HUES64 (cell line): ENCODE results near the gene RFTN1.

ENCODE experiments used
- H3K27ac ChIP-seq: 2 replicates; pipeline ENCODE4 v1.7.0; 2013; ENCODE audit warnings: low read depth, low read length, inconsistent platforms
- H3K27me3 ChIP-seq: 2 replicates; pipeline ENCODE4 v1.6.1; 2013; ENCODE audit warnings: mild to moderate bottlenecking, low read length; ENCODE audit not compliant: insufficient read depth
- H3K36me3 ChIP-seq: 2 replicates; pipeline ENCODE4 v1.6.1; 2013; ENCODE audit warnings: mild to moderate bottlenecking, low read length; ENCODE audit not compliant: insufficient read depth
- H3K4me1 ChIP-seq: 2 replicates; pipeline ENCODE4 v1.6.1; 2013; ENCODE audit warnings: mild to moderate bottlenecking, low read length, moderate library complexity; ENCODE audit not compliant: insufficient read depth
- H3K4me3 ChIP-seq: 2 replicates; pipeline ENCODE4 v1.5.1; 2013; ENCODE audit warnings: mild to moderate bottlenecking, low read length, moderate library complexity
- H3K9ac ChIP-seq: 2 replicates; pipeline ENCODE4 v1.6.1; 2013; ENCODE audit warnings: mild to moderate bottlenecking, low read depth, low read length
- H3K9me3 ChIP-seq: 2 replicates; pipeline ENCODE4 v1.6.1; 2013; ENCODE audit warnings: low read depth, low read length; ENCODE audit not compliant: insufficient read depth
- WGBS: fragments of 150-250, 120-280 bp; methylation state at CpG from one replicate; pipeline ENCODE4 v1.1.7; 2013; ENCODE audit warnings: missing lambda C conversion rate; 5-methylcytosine and 5-hydroxymethylcytosine counted together

Gene RFTN1

DNA sequence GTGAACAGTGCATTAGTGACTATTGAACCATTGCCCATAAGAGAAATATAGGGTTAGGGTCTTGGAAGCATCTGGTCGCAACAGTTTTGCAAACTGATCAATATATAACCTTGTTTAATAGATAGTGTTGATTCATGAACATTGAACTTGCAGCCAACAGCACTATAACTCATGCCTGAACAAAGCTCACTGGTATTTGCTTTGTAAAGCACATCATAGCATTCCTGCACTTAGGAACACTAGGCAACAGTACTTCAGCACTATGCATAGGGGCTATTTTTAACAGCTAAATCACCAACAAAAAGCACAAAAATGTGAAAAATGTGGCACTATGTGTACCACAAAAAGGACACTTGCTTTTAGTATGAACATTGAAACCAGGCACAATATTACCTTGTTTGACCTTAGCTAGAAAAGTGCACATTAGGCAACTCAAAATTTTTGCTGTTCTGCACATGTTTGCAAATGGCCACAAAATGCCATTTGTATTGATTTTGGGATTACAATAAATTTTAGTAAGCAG lies 180.5 kb downstream of the RFTN1 start:
- Histone ChIP-seq H3K9ac (no peak overlapping the region), H3K36me3 (peaks cover 19% of the 10 kb centered on the region; the same call in 1 of the 2 replicates), H3K4me3 (no peak overlapping the region), H3K27me3 (no peaks in the 10 kb centered on the region), H3K27ac (no peak overlapping the region), H3K4me1 (peaks cover 14% of the 10 kb centered on the region; the same call in 1 of the 2 replicates), H3K9me3 (peaks cover 8% of the 10 kb centered on the region)
- WGBS = 100% methylated on average over 1 of the region's 1 CpG

DNA sequence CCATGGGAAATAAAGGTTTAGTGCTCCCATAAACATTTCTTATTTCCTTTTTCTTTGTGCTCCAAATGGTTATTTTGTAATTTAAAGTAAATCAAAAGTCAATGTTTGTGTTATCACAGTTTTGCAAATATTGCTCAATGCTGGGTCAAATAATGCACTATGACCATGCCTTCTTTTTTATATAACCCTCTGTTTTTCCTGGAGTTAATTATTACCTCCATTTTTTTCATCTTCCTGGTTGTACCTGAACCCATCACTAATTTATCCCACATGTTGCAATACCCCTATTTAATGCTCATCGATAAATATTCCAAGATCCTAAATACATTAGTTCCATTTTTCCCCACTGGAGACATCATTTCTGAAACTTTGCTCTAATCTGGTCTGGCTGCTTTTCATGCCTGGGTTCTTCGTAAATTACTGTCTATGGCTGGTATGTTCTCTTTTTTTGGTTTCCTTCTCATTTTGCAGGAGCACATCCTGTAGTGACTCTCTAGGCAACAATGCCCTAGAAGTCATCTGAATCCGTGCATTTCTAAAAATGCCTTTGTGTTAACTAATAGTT lies 182.1 kb downstream of the RFTN1 start:
- Histone ChIP-seq H3K4me1 (peaks cover 14% of the 10 kb centered on the region; the same call in 1 of the 2 replicates), H3K36me3 (peaks cover 15% of the 10 kb centered on the region; the same call in 1 of the 2 replicates), H3K9ac (no peak overlapping the region), H3K9me3 (peaks cover 8% of the 10 kb centered on the region), H3K27me3 (no peaks in the 10 kb centered on the region), H3K4me3 (no peak overlapping the region), H3K27ac (no peak overlapping the region)
- WGBS = 96% methylated on average over 3 of the region's 3 CpGs

DNA sequence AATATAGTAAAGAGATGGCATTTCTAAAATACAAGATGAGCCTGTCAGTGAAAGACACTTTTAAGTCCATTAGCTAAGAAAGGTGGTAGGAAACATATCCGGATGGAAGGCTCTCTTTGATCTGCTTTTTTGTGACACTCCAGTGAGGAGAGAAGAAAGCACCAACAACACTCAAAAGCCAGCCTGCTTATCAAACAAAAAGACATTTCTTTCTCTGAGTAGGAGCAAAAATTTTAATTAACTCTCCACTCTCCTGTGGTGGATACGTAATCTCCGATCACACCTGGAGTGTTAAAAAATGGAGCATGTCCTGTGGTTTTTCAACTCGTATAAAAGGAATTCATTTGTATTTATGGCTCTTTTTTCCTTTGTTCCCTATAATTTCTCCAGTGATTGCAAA lies 183.1 kb downstream of the RFTN1 start:
- Histone ChIP-seq H3K9me3 (peaks cover 8% of the 10 kb centered on the region), H3K4me3 (no peak overlapping the region), H3K27me3 (no peaks in the 10 kb centered on the region), H3K9ac (no peak overlapping the region), H3K4me1 (peaks cover 14% of the 10 kb centered on the region; the same call in 1 of the 2 replicates), H3K36me3 (peaks cover 17% of the 10 kb centered on the region; the same call in 1 of the 2 replicates), H3K27ac (no peak overlapping the region)
- WGBS = 89% methylated on average over 4 of the region's 4 CpGs

DNA sequence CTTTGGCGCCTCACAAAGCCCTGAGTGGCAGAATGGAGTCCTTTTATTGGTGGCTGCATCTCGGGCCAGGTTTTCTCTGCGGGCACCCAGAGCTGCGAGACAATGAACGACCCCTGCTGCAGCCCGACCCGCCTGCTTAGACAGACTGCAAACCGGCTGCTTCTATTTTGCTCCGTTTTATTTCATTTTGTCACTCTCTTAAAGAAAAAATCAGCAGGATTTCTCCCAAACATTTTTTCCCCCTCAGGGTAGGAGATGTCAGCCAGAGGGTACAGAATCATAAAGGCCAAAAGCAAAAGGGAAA lies 183.7 kb downstream of the RFTN1 start:
- H3K9ac ChIP-seq = no peak overlapping the region
- H3K9me3 ChIP-seq = peaks cover 8% of the 10 kb centered on the region
- peaks cover 14% of the 10 kb centered on the region; the same call in 1 of the 2 replicates for H3K4me1 ChIP-seq
- no peak overlapping the region for H3K27ac ChIP-seq
- WGBS = 82% methylated on average over 9 of the region's 9 CpGs
- H3K4me3 ChIP-seq = no peak overlapping the region
- peaks cover 21% of the 10 kb centered on the region; the same call in 1 of the 2 replicates for H3K36me3 ChIP-seq
- H3K27me3 ChIP-seq = no peaks in the 10 kb centered on the region

DNA sequence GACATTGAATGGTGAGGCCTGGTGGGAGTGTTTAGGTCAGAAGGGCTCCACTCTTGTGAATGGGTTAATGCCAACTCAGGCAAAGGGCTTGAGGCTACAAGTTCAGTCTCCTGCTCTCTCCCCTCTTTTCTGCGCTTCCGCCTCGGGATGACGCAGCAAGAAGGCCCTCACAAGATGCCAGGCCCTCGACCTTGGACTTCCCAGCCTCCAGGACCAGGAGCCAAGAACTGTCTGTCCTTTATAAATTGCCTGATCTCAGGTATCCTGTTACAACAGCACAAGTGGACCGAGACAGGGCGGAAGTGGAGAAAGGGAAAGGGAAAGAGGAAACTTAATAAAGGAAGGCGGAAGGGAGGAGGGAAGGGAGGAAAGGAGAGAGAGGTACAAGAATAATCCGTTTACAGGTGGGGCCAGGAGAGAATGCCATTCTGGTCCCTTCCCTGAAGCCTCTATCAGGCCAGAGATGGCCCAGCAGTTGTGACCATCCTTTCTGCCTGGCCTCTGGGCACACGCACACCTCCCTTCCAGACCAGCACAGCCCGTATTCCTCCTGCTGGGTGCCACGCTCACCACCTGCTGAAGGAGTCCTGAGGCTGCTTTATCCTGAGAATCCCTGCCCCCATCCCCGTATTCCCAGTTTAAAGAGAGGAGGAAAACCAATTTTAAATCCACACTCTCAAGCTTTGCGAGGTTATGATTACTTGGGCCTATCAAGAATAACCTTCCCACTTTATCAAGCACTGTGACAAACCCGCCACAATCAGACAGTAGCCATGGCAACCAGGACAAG lies 184.3 kb downstream of the RFTN1 start:
- H3K9me3 ChIP-seq = peaks cover 8% of the 10 kb centered on the region
- H3K27ac ChIP-seq = no peak overlapping the region
- no peak overlapping the region for H3K4me3 ChIP-seq
- H3K9ac ChIP-seq = no peak overlapping the region
- peaks cover 14% of the 10 kb centered on the region; the same call in 1 of the 2 replicates for H3K4me1 ChIP-seq
- 84% methylated on average over 15 of the region's 15 CpGs for WGBS
- H3K27me3 ChIP-seq = no peaks in the 10 kb centered on the region
- peaks cover 21% of the 10 kb centered on the region; the same call in 1 of the 2 replicates for H3K36me3 ChIP-seq

DNA sequence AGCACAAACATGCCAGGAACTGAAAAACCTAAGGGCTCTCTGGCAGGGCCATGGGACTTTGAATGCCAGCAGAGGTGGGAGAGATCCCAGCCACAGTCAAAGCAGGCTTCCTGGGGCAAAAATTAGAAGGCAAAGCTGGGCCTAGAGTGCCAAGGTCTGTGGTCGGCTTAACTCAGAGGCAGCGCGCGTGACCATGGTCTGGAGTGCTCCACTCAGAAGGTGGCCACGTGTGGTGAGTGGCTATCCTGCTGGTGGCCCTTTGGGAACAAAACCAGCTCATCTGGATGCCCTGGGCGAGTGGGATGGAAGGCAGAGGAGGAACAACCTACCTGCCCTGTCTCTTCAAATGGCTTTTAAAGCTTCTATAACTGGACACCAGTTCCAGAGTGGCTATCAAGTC lies 185.4 kb downstream of the RFTN1 start:
- peaks cover 21% of the 10 kb centered on the region; the same call in 1 of the 2 replicates for H3K36me3 ChIP-seq
- WGBS = 93% methylated on average over 6 of the region's 6 CpGs
- H3K9me3 ChIP-seq = peaks cover 8% of the 10 kb centered on the region
- no peaks in the 10 kb centered on the region for H3K27me3 ChIP-seq
- no peak overlapping the region for H3K9ac ChIP-seq
- H3K4me1 ChIP-seq = peaks cover 14% of the 10 kb centered on the region; the same call in 1 of the 2 replicates
- H3K4me3 ChIP-seq = no peak overlapping the region
- H3K27ac ChIP-seq = no peak overlapping the region

DNA sequence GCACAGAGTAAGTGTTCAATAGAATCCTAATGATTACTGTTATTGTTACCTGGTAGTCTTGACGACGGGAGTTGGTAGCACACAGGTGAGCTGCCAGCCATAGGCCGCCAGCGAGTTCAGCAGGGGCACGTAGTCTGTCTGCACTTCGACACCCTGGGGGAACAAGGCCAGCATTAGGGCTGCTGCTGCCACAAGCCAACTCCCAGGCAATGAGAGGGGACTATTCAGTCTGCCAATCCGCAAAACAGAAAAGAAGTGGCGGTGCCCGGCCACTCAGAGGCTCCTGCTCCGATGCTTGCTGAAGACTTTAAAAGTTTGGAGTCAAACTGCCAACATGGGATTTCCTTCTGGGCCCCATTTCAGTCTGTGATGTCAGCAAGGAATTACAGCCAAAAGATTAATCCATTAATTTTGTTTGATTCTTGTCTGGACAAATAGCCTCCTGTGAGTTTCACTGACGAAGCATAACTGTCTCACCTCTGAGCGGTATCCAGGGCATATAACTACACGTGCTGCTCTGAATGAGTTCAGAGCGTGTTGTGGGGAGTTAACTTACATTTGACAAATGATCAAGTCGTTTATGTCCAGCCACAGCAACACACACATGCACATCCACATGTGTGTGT lies 186.7 kb downstream of the RFTN1 start:
- Histone ChIP-seq H3K9me3 (peaks cover 6% of the 10 kb centered on the region), H3K36me3 (peaks cover 31% of the 10 kb centered on the region), H3K4me1 (peaks cover 10% of the 10 kb centered on the region; the same call in 1 of the 2 replicates), H3K27me3 (no peaks in the 10 kb centered on the region), H3K27ac (no peak overlapping the region), H3K4me3 (no peak overlapping the region), H3K9ac (no peak overlapping the region)
- 95% methylated on average over 15 of the region's 15 CpGs for WGBS

DNA sequence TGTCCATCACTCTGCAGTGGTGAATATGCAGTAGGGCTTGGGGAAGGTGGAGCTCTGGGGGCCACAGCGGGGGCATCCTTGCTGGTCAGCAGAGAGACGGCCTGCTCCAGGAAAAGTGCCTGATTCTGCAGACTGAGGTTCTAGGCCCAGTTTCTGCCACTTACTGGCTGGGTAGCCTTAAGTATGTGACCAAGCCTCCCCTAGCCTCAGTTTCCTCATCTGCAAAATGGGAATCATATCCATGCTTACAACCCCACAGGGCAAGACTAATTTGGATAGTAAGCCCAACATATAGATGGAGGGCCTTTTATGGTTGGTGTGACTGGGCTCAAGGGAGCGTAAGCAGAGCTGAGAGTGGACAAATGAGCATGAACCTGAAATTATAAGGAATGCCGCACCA lies 187.6 kb downstream of the RFTN1 start:
- H3K4me1 ChIP-seq = peaks cover 10% of the 10 kb centered on the region; the same call in 1 of the 2 replicates
- WGBS = 95% methylated on average over 4 of the region's 4 CpGs
- H3K36me3 ChIP-seq = peaks cover 24% of the 10 kb centered on the region
- H3K27ac ChIP-seq = no peak overlapping the region
- no peaks in the 10 kb centered on the region for H3K27me3 ChIP-seq
- H3K4me3 ChIP-seq = no peak overlapping the region
- no peak overlapping the region for H3K9ac ChIP-seq
- H3K9me3 ChIP-seq = no peaks in the 10 kb centered on the region

DNA sequence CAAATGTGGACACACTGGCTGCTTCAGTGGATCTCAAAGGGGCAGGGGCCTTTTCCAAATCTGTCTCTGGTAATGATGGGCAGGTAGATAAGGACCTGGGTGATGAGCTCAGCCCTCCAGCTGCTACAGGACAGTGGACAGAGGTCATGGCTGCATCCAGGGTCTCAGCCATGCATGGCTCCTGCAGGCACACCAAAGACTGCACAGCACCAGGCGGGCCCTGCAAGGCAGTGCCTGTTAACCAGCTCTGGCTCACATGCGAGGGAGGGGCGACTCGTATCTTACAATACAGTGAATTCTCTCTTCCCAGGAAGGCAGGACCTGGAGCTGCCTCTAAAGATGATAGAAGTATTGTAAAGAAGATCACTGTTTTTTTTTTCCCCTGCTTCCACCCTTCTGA lies 189.8 kb downstream of the RFTN1 start:
- Histone ChIP-seq H3K27ac (no peak overlapping the region), H3K9ac (no peak overlapping the region), H3K9me3 (no peaks in the 10 kb centered on the region), H3K36me3 (peaks cover 28% of the 10 kb centered on the region), H3K27me3 (no peaks in the 10 kb centered on the region), H3K4me3 (no peak overlapping the region), H3K4me1 (0 out of 2 replicates have a peak, but pooled peaks cover 4% of the 10 kb centered on the region)
- 93% methylated on average over 4 of the region's 4 CpGs for WGBS

DNA sequence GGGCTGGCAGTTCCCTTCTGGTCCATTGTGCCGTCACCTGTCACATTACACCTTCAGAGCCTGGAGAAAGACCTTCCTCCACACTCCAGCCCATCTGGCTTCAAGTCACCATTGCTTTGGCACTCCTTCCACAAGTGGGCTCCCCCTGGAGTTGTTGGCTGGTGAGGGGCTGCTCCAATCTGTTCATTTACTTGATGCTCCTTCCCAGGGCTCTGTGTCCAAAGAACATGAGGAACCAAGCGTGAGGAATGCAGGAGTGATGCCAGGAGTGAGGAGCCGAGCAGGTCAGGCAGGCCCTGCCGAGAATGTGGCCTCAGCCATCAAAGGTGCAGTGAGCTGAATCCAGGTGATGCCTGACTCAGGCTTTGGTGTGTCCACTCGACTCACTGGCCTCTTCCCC lies 191.3 kb downstream of the RFTN1 start:
- Histone ChIP-seq H3K27me3 (no peaks in the 10 kb centered on the region), H3K9me3 (no peaks in the 10 kb centered on the region), H3K4me3 (no peak overlapping the region), H3K36me3 (peaks cover 28% of the 10 kb centered on the region), H3K9ac (no peak overlapping the region), H3K4me1 (0 out of 2 replicates have a peak, but pooled peaks cover 4% of the 10 kb centered on the region), H3K27ac (no peak overlapping the region)
- 95% methylated on average over 5 of the region's 5 CpGs for WGBS

DNA sequence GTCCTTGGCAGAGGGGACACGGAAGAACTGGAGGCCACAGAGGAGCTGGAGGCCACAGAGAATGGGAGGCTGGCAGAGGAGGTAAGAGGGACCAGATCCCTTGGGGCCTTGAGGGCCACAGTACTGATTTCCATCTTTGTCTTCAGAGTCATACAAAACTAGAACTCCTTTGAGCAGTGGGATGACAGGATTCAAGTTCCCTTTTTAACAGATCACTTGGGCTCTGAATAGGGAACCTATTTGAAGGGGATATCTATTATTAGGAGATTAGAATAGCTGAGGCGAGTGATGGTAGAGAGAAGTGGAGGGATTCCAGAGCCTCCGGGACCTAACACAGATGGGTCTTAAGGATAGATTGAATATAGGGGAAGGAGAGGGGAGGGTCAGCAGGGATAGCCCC lies 192.8 kb downstream of the RFTN1 start:
- Histone ChIP-seq H3K27me3 (no peaks in the 10 kb centered on the region), H3K4me3 (no peak overlapping the region), H3K9me3 (no peaks in the 10 kb centered on the region), H3K4me1 (0 out of 2 replicates have a peak, but pooled peaks cover 4% of the 10 kb centered on the region), H3K9ac (no peak overlapping the region), H3K36me3 (peaks cover 31% of the 10 kb centered on the region), H3K27ac (no peak overlapping the region)
- 95% methylated on average over 3 of the region's 3 CpGs for WGBS
